Stimulated activated CD8-positive, alpha-beta memory T cell treated with anti-CD3 and anti-CD28 coated beads, Interleukin-2, amount 100 ng/mL, for 1 hour (primary cell): ENCODE measurements around the gene SCD5.
"Not testable (repeated sequence)": the region's sequence is repeated elsewhere in the genome, so short reads cannot be mapped to it uniquely, and the experiment has no call there.

Source experiments
- DNase-seq, 2 donors: peaks; one replicate each; pipeline ENCODE4 v3.0.0-alpha.2; 2020; ENCODE audit warnings: low read depth in 2 of 2

SCD5 gene

GRCh38 chr4:82798168-82799005 is at the start of gene SCD5:
Gene SCD5, minus strand, starts transcription at chr4:82798796. Its CDS starts 259 bp downstream, at chr4:82798537.
- peak; percentile 34 to 44 for DNase-seq

GRCh38 chr4:82842593-82842992 is 44.0 kb upstream of the SCD5 start:
- no peak for DNase-seq

GRCh38 chr4:82839624-82840023 is 41.0 kb upstream of the SCD5 start:
- DNase-seq: no peak

- no peak for DNase-seq
Observed at GRCh38 chr4:82833696-82834313, 35.2 kb upstream of the SCD5 start.

- not testable (repeated sequence) for DNase-seq
Observed at GRCh38 chr4:82833060-82833459, 34.5 kb upstream of the SCD5 start.

GRCh38 chr4:82825425-82825824 is 26.8 kb upstream of the SCD5 start:
- no peak for DNase-seq

- no peak for DNase-seq
Observed at GRCh38 chr4:82823062-82823461, 24.5 kb upstream of the SCD5 start.

GRCh38 chr4:82820689-82821088 is 22.1 kb upstream of the SCD5 start:
- no peak for DNase-seq

GRCh38 chr4:82818664-82819662 is 20.4 kb upstream of the SCD5 start:
- no peak for DNase-seq

- not testable (repeated sequence) for DNase-seq
Observed at GRCh38 chr4:82816874-82817273, 18.3 kb upstream of the SCD5 start.

- DNase-seq: no peak
Observed at GRCh38 chr4:82814034-82814433, 15.4 kb upstream of the SCD5 start.

GRCh38 chr4:82811838-82812341 is 13.3 kb upstream of the SCD5 start:
- DNase-seq: no peak

- no peak for DNase-seq
Observed at GRCh38 chr4:82811392-82811791, 12.8 kb upstream of the SCD5 start.

- no peak for DNase-seq
Observed at GRCh38 chr4:82810176-82810575, 11.6 kb upstream of the SCD5 start.

- no peak for DNase-seq
Observed at GRCh38 chr4:82809619-82810018, 11.0 kb upstream of the SCD5 start.

GRCh38 chr4:82803746-82804145 is 5.2 kb upstream of the SCD5 start:
- no peak for DNase-seq

- DNase-seq: no peak
Observed at GRCh38 chr4:82802911-82803310, 4.3 kb upstream of the SCD5 start.

- DNase-seq: no peak
Observed at GRCh38 chr4:82801910-82802521, 3.4 kb upstream of the SCD5 start.

GRCh38 chr4:82799006-82799881 is 648 bp upstream of the SCD5 start:
- no peak for DNase-seq

GRCh38 chr4:82797405-82798111 is 1.0 kb downstream of the SCD5 start:
- DNase-seq: no peak
